ENCODE data around the gene NT5E. TPM values are rescaled to one million over a fixed set of nuclear protein-coding genes. Genes with fewer than 3 reads are reported as not detected.

Gene NT5E
- total RNA-seq, 2 experiments from 2014 or later, result 7.4 to 7.6 TPM

DNA sequence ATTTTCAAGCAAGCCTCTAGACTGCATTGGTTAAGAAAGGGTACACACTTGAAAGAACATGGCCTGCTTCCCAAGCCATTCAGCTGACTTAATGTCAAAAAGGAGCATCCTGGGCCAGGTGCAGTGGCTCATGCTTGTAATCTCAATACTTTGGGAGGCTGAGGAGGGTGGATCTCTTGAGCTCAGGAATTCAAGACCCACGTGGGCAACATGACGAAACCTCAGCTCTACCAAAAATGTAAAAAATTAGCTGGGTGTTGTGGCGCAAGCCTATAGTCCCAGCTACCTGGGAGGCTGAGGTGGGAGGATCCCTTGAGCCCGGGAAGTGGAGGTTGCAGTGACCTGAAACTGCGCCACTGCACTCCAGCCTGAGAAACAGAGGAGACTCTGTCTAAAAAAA, 26.9 kb upstream of the NT5E start:
- H3K4me3 Mint-ChIP-seq, result no peak overlapping the region

GRCh38 chr6:85424981-85425380, 24.9 kb upstream of the NT5E start:
- ChIA-PET POLR2A (no interaction called here), CTCF (interaction anchor here (1.1 kb wide), 1 partner anchor 58 kb away, joined by 3 read pairs; no protein-coding TSS in a partner anchor)
- no peaks in the 10 kb centered on the region for H3K4me1 Mint-ChIP-seq (ENCODE audit: low read depth)
- no peak for ATAC-seq
- H3K4me3 Mint-ChIP-seq, result no peak overlapping the region
- no peak for DNase-seq
- no peaks in the 10 kb centered on the region for H3K27me3 Mint-ChIP-seq (ENCODE audit: low read depth)
- H3K27ac Mint-ChIP-seq, result no peak overlapping the region
- no peaks in the 10 kb centered on the region for H3K36me3 Mint-ChIP-seq (ENCODE audit: low read depth)
- H3K9me3 Mint-ChIP-seq (ENCODE audit: insufficient read depth), result peaks cover 4% of the 10 kb centered on the region

More for the DNA sequence above, 26.9 kb upstream of the NT5E start:
- no peaks in the 10 kb centered on the region for H3K36me3 Mint-ChIP-seq (ENCODE audit: low read depth)
- peaks cover 4% of the 10 kb centered on the region for H3K9me3 Mint-ChIP-seq (ENCODE audit: insufficient read depth)
- H3K27ac Mint-ChIP-seq, result no peak overlapping the region
- no peak for DNase-seq
- ChIA-PET POLR2A (no interaction called here), CTCF (interaction anchor here (1.7 kb wide), 1 partner anchor 9 kb away, joined by 4 read pairs; no protein-coding TSS in a partner anchor)
- H3K4me1 Mint-ChIP-seq (ENCODE audit: low read depth), result peaks cover 12% of the 10 kb centered on the region
- no peak for ATAC-seq
- H3K27me3 Mint-ChIP-seq (ENCODE audit: low read depth), result no peaks in the 10 kb centered on the region

DNA sequence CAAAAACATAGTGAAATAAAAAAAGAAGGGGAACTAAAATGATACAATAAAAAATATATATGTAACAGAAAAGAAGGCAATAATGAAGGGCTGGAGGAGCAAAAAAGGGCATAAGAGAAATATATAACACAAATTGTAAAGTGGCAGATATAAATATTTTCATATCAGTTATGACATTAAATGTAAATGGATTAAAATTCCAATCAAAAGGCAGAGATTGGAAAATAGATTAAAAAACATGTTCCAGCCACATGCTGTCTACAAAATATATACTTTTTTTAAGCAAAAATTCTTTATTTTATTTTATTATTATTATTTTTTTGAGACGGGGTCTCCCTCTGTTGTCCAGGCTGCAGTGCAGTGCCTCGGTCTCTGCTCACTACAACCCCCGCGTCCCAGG, 23.9 kb upstream of the NT5E start:
- no peak overlapping the region for H3K27ac Mint-ChIP-seq
- H3K4me3 Mint-ChIP-seq, result no peak overlapping the region
- no peaks in the 10 kb centered on the region for H3K4me1 Mint-ChIP-seq (ENCODE audit: low read depth)
- CTCF ChIA-PET, result no interaction called here
- POLR2A ChIA-PET, result no interaction called here
- DNase-seq (no peak), ATAC-seq (no peak)
- H3K27me3 Mint-ChIP-seq (ENCODE audit: low read depth), result no peaks in the 10 kb centered on the region
- H3K9me3 Mint-ChIP-seq (ENCODE audit: insufficient read depth), result peaks cover 4% of the 10 kb centered on the region
- H3K36me3 Mint-ChIP-seq (ENCODE audit: low read depth), result no peaks in the 10 kb centered on the region

GRCh38 chr6:85428486-85428885, 21.4 kb upstream of the NT5E start:
- Mint-ChIP-seq H3K4me1 (ENCODE audit: low read depth) (no peaks in the 10 kb centered on the region), H3K27ac (no peak overlapping the region), H3K27me3 (ENCODE audit: low read depth) (no peaks in the 10 kb centered on the region), H3K4me3 (no peak overlapping the region), H3K9me3 (ENCODE audit: insufficient read depth) (peaks cover 4% of the 10 kb centered on the region), H3K36me3 (ENCODE audit: low read depth) (no peaks in the 10 kb centered on the region)
- ChIA-PET POLR2A (no interaction called here), CTCF (interaction anchor here (1.1 kb wide), 1 partner anchor 16 kb away, joined by 3 read pairs; no protein-coding TSS in a partner anchor)
- ATAC-seq (no peak), DNase-seq (no peak)

- H3K36me3 Mint-ChIP-seq (ENCODE audit: low read depth), result no peaks in the 10 kb centered on the region
- no peak for ATAC-seq
- peaks cover 4% of the 10 kb centered on the region for H3K9me3 Mint-ChIP-seq (ENCODE audit: insufficient read depth)
- H3K4me1 Mint-ChIP-seq (ENCODE audit: low read depth), result no peaks in the 10 kb centered on the region
- no peaks in the 10 kb centered on the region for H3K27me3 Mint-ChIP-seq (ENCODE audit: low read depth)
- no peak overlapping the region for H3K27ac Mint-ChIP-seq
- ChIA-PET POLR2A (no interaction called here), CTCF (interaction anchor here (1.1 to 3.0 kb wide), 2 partner anchors 15 to 53 kb away, joined by 3 to 10 read pairs; no protein-coding TSS in a partner anchor)
- no peak for DNase-seq
- H3K4me3 Mint-ChIP-seq, result no peak overlapping the region
Observed at GRCh38 chr6:85429346-85429745, 20.5 kb upstream of the NT5E start.

DNA sequence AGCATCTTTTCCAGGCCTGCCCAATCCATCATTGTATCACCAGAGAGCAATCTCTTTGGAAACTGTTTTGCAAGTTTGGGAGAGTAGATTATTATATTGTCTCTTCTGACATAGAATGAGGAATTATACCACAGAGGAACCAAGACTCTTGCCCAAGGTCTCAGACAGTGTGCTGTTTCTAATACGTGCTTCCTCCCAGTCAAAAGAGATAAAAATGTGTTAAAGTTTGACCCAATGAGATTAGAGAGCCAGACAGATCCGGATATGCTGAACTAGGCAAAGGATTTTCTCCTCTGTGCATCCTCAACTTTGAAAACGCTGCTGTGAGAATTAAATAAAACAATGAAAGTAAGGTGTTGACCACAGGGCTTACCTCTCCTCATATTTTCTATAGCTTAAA, 18.6 kb upstream of the NT5E start:
- POLR2A ChIA-PET, result no interaction called here

GRCh38 chr6:85432554-85432953, 17.3 kb upstream of the NT5E start:
- no peak overlapping the region for H3K27ac Mint-ChIP-seq
- ChIA-PET CTCF (interaction anchor here (2.2 kb wide), 1 partner anchor 17 kb away, joined by 8 read pairs; the partner anchor contains the start of gene NT5E), POLR2A (interaction anchor here (0.9 kb wide), 1 partner anchor 11 kb away, joined by 3 read pairs; no protein-coding TSS in a partner anchor)
- H3K27me3 Mint-ChIP-seq (ENCODE audit: low read depth), result no peaks in the 10 kb centered on the region
- peaks cover 4% of the 10 kb centered on the region for H3K9me3 Mint-ChIP-seq (ENCODE audit: insufficient read depth)
- no peaks in the 10 kb centered on the region for H3K36me3 Mint-ChIP-seq (ENCODE audit: low read depth)
- ATAC-seq (no peak), DNase-seq (no peak)
- H3K4me1 Mint-ChIP-seq (ENCODE audit: low read depth), result no peaks in the 10 kb centered on the region
- no peak overlapping the region for H3K4me3 Mint-ChIP-seq

More for the DNA sequence above, 18.6 kb upstream of the NT5E start:
- Mint-ChIP-seq H3K9me3 (ENCODE audit: insufficient read depth) (peaks cover 4% of the 10 kb centered on the region), H3K4me1 (ENCODE audit: low read depth) (no peaks in the 10 kb centered on the region), H3K36me3 (ENCODE audit: low read depth) (no peaks in the 10 kb centered on the region), H3K27ac (no peak overlapping the region), H3K4me3 (no peak overlapping the region), H3K27me3 (ENCODE audit: low read depth) (no peaks in the 10 kb centered on the region)
- DNase-seq (no peak), ATAC-seq (no peak)
- CTCF ChIA-PET, result interaction anchor here (2.2 to 3.0 kb wide), 2 partner anchors 19 to 51 kb away, joined by 8 to 10 read pairs; partner anchors contain the start of gene NT5E

GRCh38 chr6:85435851-85436250, 14.0 kb upstream of the NT5E start:
- Mint-ChIP-seq H3K27me3 (ENCODE audit: low read depth) (peaks cover 5% of the 10 kb centered on the region), H3K36me3 (ENCODE audit: low read depth) (no peaks in the 10 kb centered on the region), H3K27ac (no peak overlapping the region), H3K4me3 (no peak overlapping the region), H3K4me1 (ENCODE audit: low read depth) (no peaks in the 10 kb centered on the region), H3K9me3 (ENCODE audit: insufficient read depth) (peaks cover 7% of the 10 kb centered on the region)
- ChIA-PET POLR2A (no interaction called here), CTCF (no interaction called here)
- DNase-seq (no peak), ATAC-seq (no peak)

- Mint-ChIP-seq H3K36me3 (ENCODE audit: low read depth) (no peaks in the 10 kb centered on the region), H3K9me3 (ENCODE audit: insufficient read depth) (peaks cover 7% of the 10 kb centered on the region), H3K27me3 (ENCODE audit: low read depth) (peaks cover 5% of the 10 kb centered on the region), H3K27ac (no peak overlapping the region), H3K4me3 (no peak overlapping the region), H3K4me1 (ENCODE audit: low read depth) (no peaks in the 10 kb centered on the region)
- ChIA-PET CTCF (interaction anchor here (1.0 kb wide), 1 partner anchor 12 kb away, joined by 4 read pairs; no protein-coding TSS in a partner anchor), POLR2A (no interaction called here)
- no peak for ATAC-seq
- DNase-seq, result no peak
Observed at GRCh38 chr6:85436411-85436810, 13.5 kb upstream of the NT5E start.

GRCh38 chr6:85436939-85437495, 12.9 kb upstream of the NT5E start:
- CTCF ChIA-PET, result interaction anchor here (1.0 kb wide), 1 partner anchor 12 kb away, joined by 4 read pairs; no protein-coding TSS in a partner anchor
- Mint-ChIP-seq H3K9me3 (ENCODE audit: insufficient read depth) (peaks cover 7% of the 10 kb centered on the region), H3K36me3 (ENCODE audit: low read depth) (peaks cover 3% of the 10 kb centered on the region), H3K27ac (no peak overlapping the region), H3K27me3 (ENCODE audit: low read depth) (peaks cover 5% of the 10 kb centered on the region), H3K4me1 (ENCODE audit: low read depth) (no peaks in the 10 kb centered on the region), H3K4me3 (no peak overlapping the region)
- POLR2A ChIA-PET, result no interaction called here
- DNase-seq (no peak), ATAC-seq (no peak)

GRCh38 chr6:85443349-85444117, 6.3 kb upstream of the NT5E start:
- H3K27me3 Mint-ChIP-seq (ENCODE audit: low read depth), result peaks cover 13% of the 10 kb centered on the region
- ChIA-PET CTCF (interaction anchor here (3.1 kb wide), 1 partner anchor 39 kb away, joined by 18 read pairs; no protein-coding TSS in a partner anchor), POLR2A (interaction anchor here (0.6 to 1.0 kb wide), 2 partner anchors 11 to 20 kb away, joined by 3 read pairs; no protein-coding TSS in a partner anchor)

DNA sequence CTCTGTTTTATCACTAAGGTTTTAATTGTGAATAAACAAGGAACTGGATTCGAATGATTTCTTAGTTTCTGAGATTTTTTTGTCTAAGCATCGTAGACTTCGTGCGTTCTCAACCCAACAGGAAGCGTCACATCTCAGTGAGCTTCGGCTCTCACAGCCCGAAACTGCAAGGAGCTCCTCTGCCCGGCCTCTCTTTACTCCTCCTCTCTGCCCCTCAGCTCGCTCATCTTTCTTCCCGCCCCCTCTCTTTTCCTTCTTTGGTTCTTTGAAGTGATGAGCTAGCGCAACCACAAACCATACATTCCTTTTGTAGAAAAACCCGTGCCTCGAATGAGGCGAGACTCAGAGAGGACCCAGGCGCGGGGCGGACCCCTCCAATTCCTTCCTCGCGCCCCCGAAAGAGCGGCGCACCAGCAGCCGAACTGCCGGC, 480 bp upstream of the NT5E start:
- peak; percentile 81 for DNase-seq
- Mint-ChIP-seq H3K9me3 (ENCODE audit: insufficient read depth) (no peaks in the 10 kb centered on the region), H3K4me3 (peak overlapping the region; percentile 93), H3K27me3 (ENCODE audit: low read depth) (peaks cover 11% of the 10 kb centered on the region), H3K27ac (peak overlapping the region; percentile 77), H3K36me3 (ENCODE audit: low read depth) (peaks cover 6% of the 10 kb centered on the region), H3K4me1 (ENCODE audit: low read depth) (peaks cover 63% of the 10 kb centered on the region)
- ATAC-seq, result peak; percentile 73
- CTCF ChIA-PET, result interaction anchor here (0.8 to 9.1 kb wide), 14 partner anchors 10 to 94 kb away, joined by 3 to 158 read pairs (median 5); no protein-coding TSS in a partner anchor
- POLR2A ChIA-PET, result interaction anchor here (0.6 to 3.2 kb wide), 16 partner anchors 10 to 1589 kb away, joined by 3 to 31 read pairs (median 6); partner anchors contain the start of gene SNX14

More at GRCh38 chr6:85443349-85444117, 6.3 kb upstream of the NT5E start:
- Mint-ChIP-seq H3K9me3 (ENCODE audit: insufficient read depth) (peaks cover 7% of the 10 kb centered on the region), H3K36me3 (ENCODE audit: low read depth) (peaks cover 7% of the 10 kb centered on the region), H3K27ac (no peak overlapping the region), H3K4me1 (ENCODE audit: low read depth) (peaks cover 11% of the 10 kb centered on the region), H3K4me3 (no peak overlapping the region)
- DNase-seq (no peak), ATAC-seq (no peak)

All from activated CD8-positive, alpha-beta T cell treated with anti-CD3 and anti-CD28 coated beads, Interleukin-2, amount 10 ng/mL, durations not matched to agents 7 days and 5 days (primary cell).